HEK293T (cell line): ENCODE data around the gene RPS6KA5.

Experiments used
- ARNT ChIP-seq: fragments of 450-650 bp; IDR thresholded peaks from 2 replicates; pipeline ENCODE4 v1.6.1; 2017; ENCODE audit warnings: mild to moderate bottlenecking
- BHLHE40 ChIP-seq: fragments of 450-650 bp; IDR thresholded peaks from 2 replicates; pipeline ENCODE4 v1.6.1; 2016; ENCODE audit warnings: mild to moderate bottlenecking, moderate library complexity, borderline replicate concordance
- CTBP1 ChIP-seq: fragments of 450-650 bp; IDR thresholded peaks from 2 replicates; pipeline ENCODE4 v1.6.1; 2016; ENCODE audit warnings: borderline replicate concordance
- ELF4 ChIP-seq: fragments of 450-650 bp; IDR thresholded peaks from 2 replicates; pipeline ENCODE4 v1.6.1; 2017; ENCODE audit warnings: antibody characterized with exemption
- FOXA1 ChIP-seq: fragments of 450-650 bp; IDR thresholded peaks from 2 replicates; pipeline ENCODE4 v1.6.1; 2016; ENCODE audit warnings: mild to moderate bottlenecking
- FOXM1 ChIP-seq: fragments of 450-650 bp; IDR thresholded peaks from 2 replicates; pipeline ENCODE4 v1.6.1; 2017; ENCODE audit warnings: mild to moderate bottlenecking, borderline replicate concordance
- HDGF ChIP-seq: fragments of 450-650 bp; IDR thresholded peaks from 2 replicates; pipeline ENCODE4 v1.6.1; 2017; ENCODE audit warnings: antibody characterized with exemption, borderline replicate concordance
- LEF1 ChIP-seq: fragments of 450-650 bp; IDR thresholded peaks from 2 replicates; pipeline ENCODE4 v1.6.1; 2017; ENCODE audit warnings: mild to moderate bottlenecking, borderline replicate concordance
- NFRKB ChIP-seq: fragments of 450-650 bp; IDR thresholded peaks from 2 replicates; pipeline ENCODE4 v1.6.1; 2016; ENCODE audit warnings: mild to moderate bottlenecking, moderate library complexity
- SP1 ChIP-seq: fragments of 450-650 bp; IDR thresholded peaks from 2 replicates; pipeline ENCODE4 v1.6.1; 2017
- SUZ12 ChIP-seq: fragments of 450-650 bp; IDR thresholded peaks from 2 replicates; pipeline ENCODE4 v1.6.1; 2016; ENCODE audit warnings: mild to moderate bottlenecking
- TARDBP ChIP-seq: fragments of 450-650 bp; IDR thresholded peaks from 2 replicates; pipeline ENCODE4 v1.6.1; 2016
- ZNF384 ChIP-seq: fragments of 450-650 bp; IDR thresholded peaks from 2 replicates; pipeline ENCODE4 v1.6.1; 2016
- TF ChIP-seq, protein P1 (sequence below): fragments of 450-650 bp; IDR thresholded peaks from 2 replicates; pipeline ENCODE4 v1.6.1; 2016

DNA sequence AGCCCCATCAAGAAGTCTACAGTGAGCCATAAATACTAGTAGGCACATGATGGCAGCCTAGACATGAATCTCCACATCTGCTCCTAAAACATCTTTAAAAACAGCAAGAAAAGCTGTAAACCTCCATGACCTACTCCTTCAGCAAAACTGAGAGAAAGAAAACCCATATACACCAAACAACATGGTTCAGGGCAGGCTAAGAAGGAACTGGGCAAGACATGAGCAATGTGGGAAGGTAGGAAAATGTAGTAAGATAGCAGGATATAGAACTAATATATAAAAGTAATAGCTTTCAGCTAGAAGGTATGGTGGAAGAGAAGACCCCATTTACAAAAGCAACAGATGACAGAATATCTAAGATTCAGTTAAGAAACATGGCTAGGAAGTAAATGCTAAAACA is 88.8 kb downstream of the RPS6KA5 start:
- TF ChIP-seq TARDBP (no peak), FOXM1 (no peak), FOXA1 (no peak), ZNF384 (no peak), ELF4 (no peak), CTBP1 (no peak), HDGF (no peak), BHLHE40 (no peak), LEF1 (no peak), ARNT (no peak), NFRKB (no peak), SP1 (no peak), SUZ12 (no peak)
- TF ChIP-seq, protein P1, sequence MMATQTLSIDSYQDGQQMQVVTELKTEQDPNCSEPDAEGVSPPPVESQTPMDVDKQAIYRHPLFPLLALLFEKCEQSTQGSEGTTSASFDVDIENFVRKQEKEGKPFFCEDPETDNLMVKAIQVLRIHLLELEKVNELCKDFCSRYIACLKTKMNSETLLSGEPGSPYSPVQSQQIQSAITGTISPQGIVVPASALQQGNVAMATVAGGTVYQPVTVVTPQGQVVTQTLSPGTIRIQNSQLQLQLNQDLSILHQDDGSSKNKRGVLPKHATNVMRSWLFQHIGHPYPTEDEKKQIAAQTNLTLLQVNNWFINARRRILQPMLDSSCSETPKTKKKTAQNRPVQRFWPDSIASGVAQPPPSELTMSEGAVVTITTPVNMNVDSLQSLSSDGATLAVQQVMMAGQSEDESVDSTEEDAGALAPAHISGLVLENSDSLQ, result no peak
